Measurements from ENCODE around the gene GPR37. TPM values are rescaled to one million over a fixed set of nuclear protein-coding genes. Genes with fewer than 3 reads are reported as not detected.

The GPR37 gene
- total RNA-seq, 1 donor from 2014 or later = 43.7 TPM

- Mint-ChIP-seq H3K4me3 (ENCODE audit: unreplicated experiment) (no peak overlapping the region), H3K27ac (ENCODE audit: unreplicated experiment) (no peak overlapping the region), H3K4me1 (ENCODE audit: unreplicated experiment) (peaks cover 20% of the 10 kb centered on the region), H3K27me3 (ENCODE audit: unreplicated experiment) (no peaks in the 10 kb centered on the region), H3K9me3 (ENCODE audit: unreplicated experiment) (no peaks in the 10 kb centered on the region), H3K36me3 (ENCODE audit: unreplicated experiment) (no peaks in the 10 kb centered on the region)
- no peak for DNase-seq (ENCODE audit: extremely low spot score, unreplicated experiment)
- TF ChIP-seq, protein P1, sequence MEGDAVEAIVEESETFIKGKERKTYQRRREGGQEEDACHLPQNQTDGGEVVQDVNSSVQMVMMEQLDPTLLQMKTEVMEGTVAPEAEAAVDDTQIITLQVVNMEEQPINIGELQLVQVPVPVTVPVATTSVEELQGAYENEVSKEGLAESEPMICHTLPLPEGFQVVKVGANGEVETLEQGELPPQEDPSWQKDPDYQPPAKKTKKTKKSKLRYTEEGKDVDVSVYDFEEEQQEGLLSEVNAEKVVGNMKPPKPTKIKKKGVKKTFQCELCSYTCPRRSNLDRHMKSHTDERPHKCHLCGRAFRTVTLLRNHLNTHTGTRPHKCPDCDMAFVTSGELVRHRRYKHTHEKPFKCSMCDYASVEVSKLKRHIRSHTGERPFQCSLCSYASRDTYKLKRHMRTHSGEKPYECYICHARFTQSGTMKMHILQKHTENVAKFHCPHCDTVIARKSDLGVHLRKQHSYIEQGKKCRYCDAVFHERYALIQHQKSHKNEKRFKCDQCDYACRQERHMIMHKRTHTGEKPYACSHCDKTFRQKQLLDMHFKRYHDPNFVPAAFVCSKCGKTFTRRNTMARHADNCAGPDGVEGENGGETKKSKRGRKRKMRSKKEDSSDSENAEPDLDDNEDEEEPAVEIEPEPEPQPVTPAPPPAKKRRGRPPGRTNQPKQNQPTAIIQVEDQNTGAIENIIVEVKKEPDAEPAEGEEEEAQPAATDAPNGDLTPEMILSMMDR (IDR thresholded peaks at IDR 0.05) = no peak
Observed at GRCh38 chr7:124776153-124776552, 10.6 kb upstream of the GPR37 start.

DNA sequence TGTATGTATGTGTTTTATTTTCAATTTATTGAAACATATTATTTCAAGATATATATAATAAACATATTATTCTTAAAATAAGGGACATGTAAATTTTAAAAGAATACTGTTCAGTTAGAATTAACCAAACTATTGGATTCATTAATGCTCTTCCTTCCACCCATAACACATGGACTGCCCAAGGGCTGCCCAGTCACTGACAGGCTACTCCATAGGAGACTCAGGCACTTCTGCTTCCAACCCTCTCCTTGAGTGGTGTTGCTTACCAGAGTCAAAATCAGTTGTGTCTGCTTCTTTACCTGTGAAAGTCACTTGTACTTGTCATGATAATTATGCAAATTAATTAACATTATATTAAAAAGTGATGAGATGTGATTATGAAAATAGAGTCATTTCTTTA is 9.8 kb upstream of the GPR37 start:
- DNase-seq (ENCODE audit: extremely low spot score, unreplicated experiment) = no peak
- Mint-ChIP-seq H3K27ac (ENCODE audit: unreplicated experiment) (no peak overlapping the region), H3K4me1 (ENCODE audit: unreplicated experiment) (peaks cover 20% of the 10 kb centered on the region), H3K27me3 (ENCODE audit: unreplicated experiment) (no peaks in the 10 kb centered on the region), H3K9me3 (ENCODE audit: unreplicated experiment) (no peaks in the 10 kb centered on the region), H3K36me3 (ENCODE audit: unreplicated experiment) (no peaks in the 10 kb centered on the region), H3K4me3 (ENCODE audit: unreplicated experiment) (no peak overlapping the region)
- TF ChIP-seq, protein P1 (IDR thresholded peaks at IDR 0.05) = no peak

- Mint-ChIP-seq H3K27ac (ENCODE audit: unreplicated experiment) (no peak overlapping the region), H3K36me3 (ENCODE audit: unreplicated experiment) (no peaks in the 10 kb centered on the region), H3K4me3 (ENCODE audit: unreplicated experiment) (no peak overlapping the region), H3K27me3 (ENCODE audit: unreplicated experiment) (no peaks in the 10 kb centered on the region), H3K4me1 (ENCODE audit: unreplicated experiment) (peaks cover 17% of the 10 kb centered on the region), H3K9me3 (ENCODE audit: unreplicated experiment) (no peaks in the 10 kb centered on the region)
- TF ChIP-seq, protein P1 (IDR thresholded peaks at IDR 0.05) = no peak
- no peak for DNase-seq (ENCODE audit: extremely low spot score, unreplicated experiment)
Observed at GRCh38 chr7:124773938-124774337, 8.3 kb upstream of the GPR37 start.

DNA sequence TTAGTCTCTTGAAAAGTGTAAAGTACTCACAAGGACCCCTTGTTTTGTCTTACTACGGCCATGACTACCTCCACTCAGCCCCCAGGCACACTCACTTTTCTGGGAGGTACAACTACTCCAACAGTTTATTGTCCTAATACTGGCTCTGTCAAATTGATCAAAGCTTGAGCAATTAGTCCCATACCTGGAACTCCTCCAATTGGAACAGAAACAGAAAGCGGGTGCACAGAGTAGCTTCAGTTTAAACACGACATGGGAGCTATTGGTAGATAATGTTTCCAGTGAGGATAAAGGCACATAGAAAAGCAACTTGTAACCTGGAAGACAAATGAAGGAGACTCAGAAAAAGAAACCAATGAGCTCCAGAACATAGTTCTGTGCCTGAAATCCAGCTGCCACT is 7.7 kb upstream of the GPR37 start:
- no peaks in the 10 kb centered on the region for H3K9me3 Mint-ChIP-seq (ENCODE audit: unreplicated experiment)
- H3K27me3 Mint-ChIP-seq (ENCODE audit: unreplicated experiment) = no peaks in the 10 kb centered on the region
- DNase-seq (ENCODE audit: extremely low spot score, unreplicated experiment) = no peak
- TF ChIP-seq, protein P1 (IDR thresholded peaks at IDR 0.05) = no peak
- H3K4me3 Mint-ChIP-seq (ENCODE audit: unreplicated experiment) = no peak overlapping the region
- H3K4me1 Mint-ChIP-seq (ENCODE audit: unreplicated experiment) = peaks cover 17% of the 10 kb centered on the region
- no peak overlapping the region for H3K27ac Mint-ChIP-seq (ENCODE audit: unreplicated experiment)
- no peaks in the 10 kb centered on the region for H3K36me3 Mint-ChIP-seq (ENCODE audit: unreplicated experiment)

DNA sequence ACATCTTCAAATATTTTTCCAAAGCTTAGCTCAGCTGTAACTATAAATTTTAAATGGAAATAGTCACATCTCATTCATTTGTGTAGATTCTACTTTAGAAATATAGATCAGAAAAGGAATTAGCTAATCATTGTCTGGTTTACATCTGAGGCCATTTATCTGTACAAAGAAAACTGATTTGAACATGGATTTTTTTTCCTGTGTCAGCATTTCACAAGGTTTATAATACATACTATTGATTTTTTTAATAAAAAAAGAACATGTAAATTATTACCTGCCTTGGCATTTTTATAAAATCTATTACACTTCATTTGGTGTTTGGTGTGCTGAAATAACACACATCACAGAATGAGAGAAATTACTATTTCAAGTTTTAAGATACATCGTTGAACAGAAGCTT is 3.5 kb upstream of the GPR37 start:
- peaks cover 6% of the 10 kb centered on the region for H3K4me1 Mint-ChIP-seq (ENCODE audit: unreplicated experiment)
- no peak for DNase-seq (ENCODE audit: extremely low spot score, unreplicated experiment)
- no peaks in the 10 kb centered on the region for H3K27me3 Mint-ChIP-seq (ENCODE audit: unreplicated experiment)
- no peak overlapping the region for H3K4me3 Mint-ChIP-seq (ENCODE audit: unreplicated experiment)
- no peak overlapping the region for H3K27ac Mint-ChIP-seq (ENCODE audit: unreplicated experiment)
- TF ChIP-seq, protein P1 (IDR thresholded peaks at IDR 0.05) = no peak
- H3K36me3 Mint-ChIP-seq (ENCODE audit: unreplicated experiment) = no peaks in the 10 kb centered on the region
- no peaks in the 10 kb centered on the region for H3K9me3 Mint-ChIP-seq (ENCODE audit: unreplicated experiment)
